GM19239 (cell line): ENCODE measurements around the gene CCL14.
"Not testable (repeated sequence)": the region's sequence is repeated elsewhere in the genome, so short reads cannot be mapped to it uniquely, and the experiment has no call there.

Experiments used
- DNase-seq: peaks from one replicate; pipeline ENCODE4 v3.0.0; 2011; ENCODE audit warnings: low spot score; ENCODE audit not compliant: insufficient read length
- FAIRE-seq: peaks from 2 replicates; lab custom pipeline; 2011; peaks lifted over from hg19 to GRCh38; lab: Jason Lieb, UNC

CCL14 gene

DNA sequence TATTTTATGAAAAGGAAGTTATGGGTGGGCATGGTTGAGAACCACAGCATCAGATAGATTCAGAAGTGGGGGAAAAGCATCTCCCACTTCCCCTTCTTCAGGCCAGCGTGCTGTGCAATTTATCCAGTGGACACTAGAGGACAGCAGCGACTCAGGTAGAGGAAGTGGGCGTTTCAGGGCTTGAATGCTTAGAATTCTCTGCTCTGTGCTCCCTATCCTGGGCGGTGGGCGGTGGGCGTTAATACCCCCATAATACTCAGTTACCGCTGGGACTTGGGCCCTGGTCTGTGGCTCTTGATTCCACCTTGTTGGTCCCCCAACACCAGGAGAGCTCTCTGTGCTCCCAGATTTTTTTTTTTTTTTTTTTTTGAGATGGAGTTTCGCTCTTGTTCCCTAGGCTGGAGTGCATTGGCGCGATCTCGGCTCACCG, 39.4 kb downstream of the CCL14 start:
- FAIRE-seq (no peak), DNase-seq (peak; percentile 30)

DNA sequence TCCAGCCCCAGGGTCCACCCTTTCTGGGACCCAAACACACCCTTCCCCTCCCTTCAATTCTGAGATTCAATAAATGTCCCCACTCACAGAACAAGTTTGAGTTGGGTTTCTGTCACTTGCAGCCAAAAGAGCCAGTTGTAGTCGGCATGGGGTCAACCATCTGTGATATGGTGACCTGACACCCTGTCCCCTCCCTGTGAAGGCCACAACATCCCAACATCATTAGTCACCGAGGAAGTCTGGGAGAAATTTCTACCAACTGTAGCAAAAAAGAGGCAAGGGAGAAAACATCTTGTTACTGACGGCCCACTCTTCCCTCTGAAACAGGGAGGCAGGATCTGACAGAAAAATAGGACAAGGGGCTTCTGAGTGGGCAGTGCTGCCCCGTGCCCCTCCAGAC, 42.4 kb downstream of the CCL14 start:
- DNase-seq (no peak), FAIRE-seq (no peak)

DNA sequence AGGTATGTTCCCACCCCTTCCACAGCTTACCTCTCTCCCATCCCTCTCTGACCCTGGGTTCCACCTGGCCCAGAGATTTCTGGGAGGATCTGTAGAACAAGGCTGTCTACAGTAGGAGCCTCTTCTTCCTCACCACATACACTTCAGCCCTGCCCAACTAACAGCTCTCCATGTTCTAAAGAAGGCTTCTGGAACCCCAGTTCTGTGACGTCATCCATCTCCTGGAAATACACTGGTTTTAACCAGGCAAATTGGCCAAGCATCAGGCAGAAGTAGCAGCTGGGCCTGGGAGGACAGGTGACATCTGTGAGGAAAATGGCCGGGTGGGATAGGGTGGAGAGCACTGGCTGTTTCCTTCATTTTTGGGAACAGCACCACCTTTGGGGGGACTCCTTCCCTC, 43.0 kb downstream of the CCL14 start, which contains the start of gene LYZL6:
TSS of gene LYZL6 (minus strand) at position 177 of the 400 bp plus-strand sequence. CDS start 4,357 bp downstream, outside the sequence.
- FAIRE-seq (no peak), DNase-seq (no peak)

DNA sequence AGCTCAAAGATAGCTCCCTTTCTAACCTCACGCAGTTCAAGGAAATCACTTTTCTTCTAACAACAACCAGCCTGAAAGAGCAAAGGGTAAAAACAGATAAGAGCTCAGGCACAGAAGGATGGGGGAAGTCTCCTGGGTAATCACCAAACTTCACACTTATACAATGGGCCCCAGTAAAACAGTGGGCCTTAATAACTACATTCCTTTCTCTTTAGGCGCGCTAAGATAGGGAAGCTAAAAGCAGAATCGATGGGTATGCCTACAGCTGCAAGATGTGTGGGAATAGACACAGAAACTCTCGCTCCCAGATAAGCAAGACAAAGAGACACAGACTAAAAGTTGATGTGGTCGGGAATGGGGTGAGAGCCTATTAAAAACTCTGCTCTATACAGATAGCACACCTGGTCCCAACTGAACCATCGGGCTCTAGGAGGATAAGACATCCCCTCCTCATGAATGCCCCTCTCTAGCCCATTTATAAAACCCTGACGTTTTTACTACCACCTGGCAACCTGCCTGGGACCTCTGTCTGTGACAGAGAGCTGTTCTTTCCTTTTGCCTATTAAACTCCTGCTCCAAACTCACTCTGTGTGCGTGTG, 43.8 kb downstream of the CCL14 start:
- FAIRE-seq (no peak), DNase-seq (no peak)

DNA sequence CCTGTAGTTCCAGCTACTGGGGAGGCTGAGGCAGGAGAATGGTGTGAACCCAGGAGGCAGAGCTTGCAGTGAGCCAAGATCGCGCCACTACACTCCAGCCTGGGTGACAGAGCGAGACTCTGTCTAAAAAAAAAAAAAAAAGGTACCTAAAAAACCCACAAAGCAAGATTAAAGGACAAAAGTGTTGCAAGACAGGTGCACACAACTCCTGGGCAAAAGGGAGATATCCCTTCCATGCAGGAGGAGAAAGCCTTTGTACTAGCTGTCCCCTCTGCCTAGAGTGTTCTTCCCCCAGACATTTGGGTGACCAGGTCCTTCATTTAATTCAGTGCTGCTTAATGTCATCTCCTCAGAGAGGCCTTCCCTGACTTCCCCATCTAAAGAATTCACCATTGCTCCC, 48.0 kb downstream of the CCL14 start:
- FAIRE-seq, DNase-seq: not testable (repeated sequence)

DNA sequence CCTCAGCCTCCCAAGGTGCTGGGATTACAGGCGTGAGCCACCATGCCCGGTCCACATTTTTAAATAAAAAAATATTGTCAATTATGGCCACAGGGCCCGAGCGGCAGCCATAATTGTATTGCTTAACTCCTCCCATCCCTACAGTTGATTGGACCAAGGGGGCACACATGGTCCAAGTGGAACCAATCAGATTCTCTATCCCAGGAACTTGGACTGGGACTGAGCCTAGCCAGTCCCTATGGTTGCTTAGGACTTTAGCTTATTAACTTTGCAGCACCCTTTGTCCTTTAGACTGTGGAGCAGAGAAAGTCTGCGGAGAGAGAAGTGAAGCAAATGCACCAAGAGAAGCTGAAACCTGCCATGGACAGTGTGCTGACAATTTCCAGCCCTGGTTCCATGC, 50.5 kb downstream of the CCL14 start:
- no peak for FAIRE-seq
- DNase-seq = no peak

DNA sequence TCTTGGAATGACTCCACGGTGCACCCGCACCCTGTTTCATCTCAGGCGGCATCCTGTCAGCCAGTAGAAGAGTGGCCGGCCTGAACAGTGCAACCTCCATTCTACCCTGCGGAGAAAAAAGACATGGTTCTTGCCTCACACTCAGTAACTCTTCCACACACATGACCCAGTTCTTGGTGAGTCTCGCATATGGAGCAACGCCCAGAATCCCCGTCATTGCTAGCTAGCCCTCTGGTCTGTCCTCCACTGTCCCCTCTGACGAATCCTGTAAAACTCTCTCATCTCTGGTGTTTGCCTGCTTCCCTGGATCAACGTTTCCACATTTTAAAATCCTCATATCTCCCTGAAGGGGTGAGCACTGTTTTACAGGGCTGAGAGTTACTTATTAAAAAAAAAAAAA, 51.8 kb downstream of the CCL14 start:
- DNase-seq (no peak), FAIRE-seq (no peak)
